Epithelial cell of esophagus (primary cell): ENCODE results near the gene PHF21B.

Source experiments
- DNase-seq: peaks from one replicate; pipeline ENCODE4 v3.0.0; 2010; ENCODE audit warnings: low read depth
- H3K4me3 ChIP-seq: 2 replicates; pipeline ENCODE4 v1.5.1; 2011; ENCODE audit warnings: mild to moderate bottlenecking, low read length, control low read depth
- TF ChIP-seq, protein P1 (sequence below): IDR thresholded peaks from 2 replicates; pipeline ENCODE4 v1.5.1; 2011; ENCODE audit warnings: low read depth, mild to moderate bottlenecking, low read length, control low read depth, inconsistent platforms; ENCODE audit not compliant: insufficient read depth; ENCODE audit errors: missing control alignments

The PHF21B gene

DNA sequence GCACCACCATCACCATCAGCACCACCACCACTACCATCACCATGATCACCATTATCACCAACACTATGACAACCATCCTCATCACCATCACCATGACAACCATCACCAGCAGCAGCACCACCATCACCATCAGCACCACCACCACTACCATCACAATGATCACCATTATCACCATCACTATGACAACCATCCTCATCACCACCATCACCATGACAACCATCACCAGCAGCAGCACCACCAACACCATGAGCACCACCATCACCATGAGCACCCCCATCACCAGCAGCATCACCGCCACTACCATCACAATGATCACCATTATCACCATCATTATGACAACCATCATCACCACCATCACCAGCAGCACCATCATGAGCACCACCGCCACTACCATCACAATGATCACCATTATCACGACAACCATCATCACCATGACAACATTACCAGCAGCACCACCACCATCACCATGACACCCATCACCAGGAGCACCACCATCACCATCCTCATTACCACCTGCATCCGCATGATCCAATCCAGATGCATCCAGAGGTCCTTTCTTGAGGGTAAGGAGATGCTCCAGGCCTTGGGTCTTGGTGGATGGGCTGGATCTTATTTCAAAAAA, 23.8 kb downstream of the PHF21B start:
- TF ChIP-seq, protein P1, sequence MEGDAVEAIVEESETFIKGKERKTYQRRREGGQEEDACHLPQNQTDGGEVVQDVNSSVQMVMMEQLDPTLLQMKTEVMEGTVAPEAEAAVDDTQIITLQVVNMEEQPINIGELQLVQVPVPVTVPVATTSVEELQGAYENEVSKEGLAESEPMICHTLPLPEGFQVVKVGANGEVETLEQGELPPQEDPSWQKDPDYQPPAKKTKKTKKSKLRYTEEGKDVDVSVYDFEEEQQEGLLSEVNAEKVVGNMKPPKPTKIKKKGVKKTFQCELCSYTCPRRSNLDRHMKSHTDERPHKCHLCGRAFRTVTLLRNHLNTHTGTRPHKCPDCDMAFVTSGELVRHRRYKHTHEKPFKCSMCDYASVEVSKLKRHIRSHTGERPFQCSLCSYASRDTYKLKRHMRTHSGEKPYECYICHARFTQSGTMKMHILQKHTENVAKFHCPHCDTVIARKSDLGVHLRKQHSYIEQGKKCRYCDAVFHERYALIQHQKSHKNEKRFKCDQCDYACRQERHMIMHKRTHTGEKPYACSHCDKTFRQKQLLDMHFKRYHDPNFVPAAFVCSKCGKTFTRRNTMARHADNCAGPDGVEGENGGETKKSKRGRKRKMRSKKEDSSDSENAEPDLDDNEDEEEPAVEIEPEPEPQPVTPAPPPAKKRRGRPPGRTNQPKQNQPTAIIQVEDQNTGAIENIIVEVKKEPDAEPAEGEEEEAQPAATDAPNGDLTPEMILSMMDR: no peak
- no peak overlapping the region for H3K4me3 ChIP-seq
- no peak for DNase-seq

DNA sequence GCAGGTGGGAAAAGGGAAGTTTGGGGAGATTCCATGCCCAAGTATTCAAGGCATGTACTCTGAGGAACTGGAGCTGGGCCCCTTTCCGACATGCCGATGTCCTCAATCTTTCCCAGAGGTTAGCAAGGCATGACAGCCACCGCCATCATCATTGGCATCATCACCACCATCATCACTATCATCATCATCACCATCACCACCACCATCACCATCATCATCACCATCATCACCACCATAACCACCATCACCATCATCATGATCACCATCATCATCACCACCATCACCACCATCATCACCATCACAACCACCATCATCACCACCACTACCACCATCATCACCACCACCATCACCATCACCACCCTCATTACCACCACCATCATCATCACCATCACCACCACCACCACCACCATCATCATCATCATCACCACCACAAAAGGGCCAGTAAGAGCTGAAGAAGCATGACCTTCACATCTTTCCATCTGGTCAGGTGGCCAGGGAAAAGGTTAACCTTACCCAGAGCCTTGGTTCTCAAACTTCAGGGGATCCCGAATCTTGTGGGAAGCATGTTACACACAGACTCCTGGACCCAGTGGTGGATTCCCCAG, 25.8 kb downstream of the PHF21B start:
- H3K4me3 ChIP-seq: no peak overlapping the region
- TF ChIP-seq, protein P1: no peak
- DNase-seq: no peak

- no peak for DNase-seq
- TF ChIP-seq, protein P1: no peak
- H3K4me3 ChIP-seq: no peak overlapping the region
Observed at GRCh38 chr22:44982445-44982844, 27.4 kb downstream of the PHF21B start.

GRCh38 chr22:44981857-44982256, 27.9 kb downstream of the PHF21B start:
- DNase-seq: no peak
- TF ChIP-seq, protein P1: no peak

DNA sequence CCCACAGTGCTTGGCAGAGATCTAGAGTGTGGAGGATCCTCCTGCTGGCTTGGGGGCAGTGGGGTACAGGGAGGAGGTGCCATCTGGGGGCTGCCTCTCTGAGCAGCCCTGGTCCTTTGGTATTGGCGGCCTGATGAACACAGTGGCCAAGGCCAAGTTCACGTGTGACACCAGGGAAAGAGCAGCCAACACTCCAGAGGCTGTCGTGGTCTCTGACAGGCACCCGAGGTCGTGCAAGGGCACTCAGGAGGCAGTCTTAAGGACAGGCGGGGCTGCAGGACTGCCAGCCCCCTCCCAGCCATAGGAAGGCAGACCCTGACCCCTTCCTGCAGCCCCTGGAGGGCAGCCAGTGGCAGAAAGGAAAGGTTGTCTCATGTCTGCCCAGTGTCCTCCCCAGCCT, 30.7 kb downstream of the PHF21B start:
- TF ChIP-seq, protein P1: no peak
- no peak for DNase-seq
- H3K4me3 ChIP-seq: no peak overlapping the region

More at GRCh38 chr22:44981857-44982256, 27.9 kb downstream of the PHF21B start:
- no peak overlapping the region for H3K4me3 ChIP-seq

DNA sequence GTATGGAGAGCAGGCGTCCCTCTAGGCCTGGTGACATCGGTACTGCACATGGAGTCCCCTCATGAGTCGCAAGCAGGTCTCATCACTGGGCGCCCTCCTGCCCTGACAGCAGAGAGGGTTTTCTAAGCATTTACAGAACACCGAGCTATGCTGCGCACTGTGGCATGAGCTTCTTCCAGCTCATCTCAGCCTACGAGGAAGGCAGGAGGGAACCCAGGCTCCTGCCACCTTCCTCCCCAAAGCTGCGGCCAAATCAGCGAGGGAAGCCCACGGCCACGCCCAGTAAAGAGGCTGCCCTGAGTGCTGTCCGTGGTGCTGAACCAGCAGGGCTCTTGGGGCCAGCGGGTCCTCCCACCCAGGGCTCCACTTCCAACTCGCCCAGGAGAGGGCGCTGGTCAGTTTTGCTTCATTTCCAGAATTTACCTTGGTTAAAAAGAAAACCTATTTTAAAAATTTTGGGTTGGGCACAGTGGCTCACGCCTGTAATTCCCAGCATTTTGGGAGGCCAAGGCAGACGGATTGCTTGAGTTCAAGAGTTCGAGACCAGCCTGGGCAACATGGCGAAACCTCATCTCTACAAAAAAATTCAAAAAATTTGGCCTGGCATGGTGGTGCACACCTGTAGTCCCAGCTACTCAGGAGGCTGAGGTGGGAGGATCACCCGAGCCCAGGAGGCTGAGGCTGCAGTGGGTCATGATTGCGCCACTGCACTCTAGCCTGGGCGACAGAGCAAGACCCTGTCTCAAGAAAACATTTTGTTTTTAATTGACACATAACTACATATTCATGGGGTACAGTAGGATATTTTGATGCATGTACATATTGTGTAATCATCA, 34.2 kb downstream of the PHF21B start:
- DNase-seq: peak; percentile 81
- TF ChIP-seq, protein P1: peak; percentile 73
- no peak overlapping the region for H3K4me3 ChIP-seq
